GM13977 (cell line): ENCODE measurements around the gene ARGLU1.

Source experiments
- DNase-seq: peaks from one replicate; pipeline ENCODE4 v3.0.0; 2012; ENCODE audit warnings: low spot score
- CTCF ChIP-seq: IDR thresholded peaks from 2 replicates; pipeline ENCODE4 v1.5.1; 2012; ENCODE audit warnings: mild to moderate bottlenecking, control low read depth; ENCODE audit not compliant: insufficient read depth; ENCODE audit errors: extremely low read depth, missing control alignments
- in situ Hi-C: fragments of 300-500 bp; cut with MboI; formaldehyde crosslinking; loops from one replicate; pipeline ENCODE4 v1.12.0; 2022; ENCODE audit warnings: low sequenced_read_pairs, low pct_unique_long_range_greater_than_20kb, mixed read lengths, inconsistent platforms; ENCODE audit not compliant: unreplicated experiment

ARGLU1 gene

GRCh38 chr13:106494936-106495335 lies 73.0 kb downstream of the ARGLU1 start:
- in situ Hi-C loops = no loop called here
- no peak for TF ChIP-seq CTCF
- DNase-seq = no peak

GRCh38 chr13:106494506-106494905 lies 73.4 kb downstream of the ARGLU1 start:
- in situ Hi-C loops = no loop called here
- no peak for DNase-seq
- no peak for TF ChIP-seq CTCF

- DNase-seq = peak; percentile 23
- in situ Hi-C loops = no loop called here
- no peak for TF ChIP-seq CTCF
These were observed 74.3 kb downstream of the ARGLU1 start for GRCh38 chr13:106493533-106494220.

GRCh38 chr13:106492588-106493475 lies 75.1 kb downstream of the ARGLU1 start:
- no peak for TF ChIP-seq CTCF
- DNase-seq = no peak
- in situ Hi-C loops = no loop called here

GRCh38 chr13:106491928-106492587 lies 75.9 kb downstream of the ARGLU1 start:
- in situ Hi-C loops = no loop called here
- DNase-seq = no peak
- no peak for TF ChIP-seq CTCF
